K562 (cell line): ENCODE data around the gene TCEAL8. TPM values are rescaled to one million over a fixed set of nuclear protein-coding genes. Genes with fewer than 3 reads are reported as not detected.

Experiments used
- CC2D1A ChIP-seq: fragments of 450-650 bp; IDR thresholded peaks from 2 replicates; pipeline ENCODE4 v1.6.1; 2017; ENCODE audit warnings: mild to moderate bottlenecking
- EWSR1 ChIP-seq: fragments of 450-650 bp; IDR thresholded peaks from 2 replicates; pipeline ENCODE4 v1.6.1; 2018; ENCODE audit warnings: borderline replicate concordance, mild to moderate bottlenecking, low read depth, moderate library complexity; ENCODE audit not compliant: partially characterized antibody
- GABPA ChIP-seq: fragments of 200-800 bp; sonication (Bioruptor generic); conservative IDR thresholded peaks from 2 replicates; pipeline ENCODE4 v1.6.1; 2016; ENCODE audit warnings: low read depth, missing genetic modification characterization, missing compliant biosample characterization
- HNRNPL ChIP-seq: fragments of 200-400 bp; formaldehyde crosslinking; IDR thresholded peaks from 2 replicates; pipeline ENCODE4 v1.6.1; 2017; ENCODE audit warnings: low read depth, mild to moderate bottlenecking, low read length
- IRF9 ChIP-seq: fragments of 450-650 bp; IDR thresholded peaks from 2 replicates; pipeline ENCODE4 v1.6.1; 2016; ENCODE audit warnings: missing biosample characterization, missing genetic modification characterization
- MAFK ChIP-seq: IDR thresholded peaks from 2 replicates; pipeline ENCODE4 v1.6.1; 2011; ENCODE audit warnings: low read length, improper control_type of control experiment
- MBD1 ChIP-seq: fragments of 250-450 bp; sonication (Bioruptor Pico); IDR thresholded peaks from 2 replicates; pipeline ENCODE4 v1.8.0; 2022; ENCODE audit warnings: inconsistent platforms
- TCF7 ChIP-seq: sonication (generic); IDR thresholded peaks from 2 replicates; pipeline ENCODE4 v1.6.1; 2016; ENCODE audit warnings: antibody characterized with exemption, borderline replicate concordance
- WHSC1 ChIP-seq: IDR thresholded peaks from one replicate; pipeline ENCODE4 v1.6.1; 2012; ENCODE audit warnings: low read length, control low read depth, inconsistent platforms
- ZEB2 ChIP-seq: fragments of 450-650 bp; IDR thresholded peaks from 2 replicates; pipeline ENCODE4 v1.6.1; 2016
- polyA plus RNA-seq, 8 experiments: library from polyadenylated mRNA; depleted of rRNA in 4 of 8; stranded (reverse) in 5 of 8; unstranded in 3 of 8; fragments of >200 nt; fragmentation: Nextera tagmentation in 2 of 8; fragmentation: Illumina TruSeq in 1 of 8; extraction: Ambion mirVana in 2 of 8; extraction: Trizol in 1 of 8; gene quantifications; 2 replicates each; pipeline versions ENCODE4 v1.2.1 to v1.2.3, GENCODE V29; 2011 to 2014; ENCODE audit warnings: inconsistent platforms in 1 of 8, missing spikeins in 1 of 8
- total RNA-seq, 7 experiments: library from RNA; depleted of rRNA in 6 of 7; stranded (reverse); fragments of >200 nt in 6 of 7; fragmentation: Illumina TruSeq in 2 of 7; extraction: Trizol in 2 of 7; gene quantifications; 2 replicates each; pipeline versions ENCODE4 v1.2.1 to v1.2.3, GENCODE V29; 2011 to 2021; ENCODE audit warnings: low replicate concordance in 1 of 7
- TF ChIP-seq, protein P1 (sequence below): fragments of 200-800 bp; sonication (Bioruptor generic); IDR thresholded peaks from 2 replicates; pipeline ENCODE4 v1.6.1; 2017; ENCODE audit warnings: missing genetic modification characterization, missing compliant biosample characterization
- TF ChIP-seq, protein P2 (sequence below): fragments of 250-450 bp; sonication (Bioruptor Pico); IDR thresholded peaks from 2 replicates; pipeline ENCODE4 v1.8.0; 2021; ENCODE audit warnings: moderate library complexity, mild to moderate bottlenecking, inconsistent platforms
- TF ChIP-seq, protein P3 (sequence below): sonication (generic); formaldehyde crosslinking; IDR thresholded peaks from 2 replicates; pipeline ENCODE4 v1.8.1; 2022; ENCODE audit warnings: missing genetic modification reagents
- TF ChIP-seq, protein P4 (sequence below): fragments of 450-650 bp; formaldehyde crosslinking; IDR thresholded peaks from 2 replicates; pipeline ENCODE4 v1.4.0; 2020; ENCODE audit warnings: mild to moderate bottlenecking
- TF ChIP-seq, protein P5 (sequence below): fragments of 150-350 bp; conservative IDR thresholded peaks from 2 replicates; pipeline ENCODE4 v1.6.1; 2014; ENCODE audit warnings: low read length

TCEAL8 gene
- total and polyA plus RNA-seq, 9 of the 15 experiments (the other 6 are each of a cell fraction or from before 2014, with no cell fraction given): 49.0 to 178 (median 101) TPM

- TF ChIP-seq, protein P1, sequence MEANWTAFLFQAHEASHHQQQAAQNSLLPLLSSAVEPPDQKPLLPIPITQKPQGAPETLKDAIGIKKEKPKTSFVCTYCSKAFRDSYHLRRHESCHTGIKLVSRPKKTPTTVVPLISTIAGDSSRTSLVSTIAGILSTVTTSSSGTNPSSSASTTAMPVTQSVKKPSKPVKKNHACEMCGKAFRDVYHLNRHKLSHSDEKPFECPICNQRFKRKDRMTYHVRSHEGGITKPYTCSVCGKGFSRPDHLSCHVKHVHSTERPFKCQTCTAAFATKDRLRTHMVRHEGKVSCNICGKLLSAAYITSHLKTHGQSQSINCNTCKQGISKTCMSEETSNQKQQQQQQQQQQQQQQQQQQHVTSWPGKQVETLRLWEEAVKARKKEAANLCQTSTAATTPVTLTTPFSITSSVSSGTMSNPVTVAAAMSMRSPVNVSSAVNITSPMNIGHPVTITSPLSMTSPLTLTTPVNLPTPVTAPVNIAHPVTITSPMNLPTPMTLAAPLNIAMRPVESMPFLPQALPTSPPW: no peak
- TF ChIP-seq, protein P2, sequence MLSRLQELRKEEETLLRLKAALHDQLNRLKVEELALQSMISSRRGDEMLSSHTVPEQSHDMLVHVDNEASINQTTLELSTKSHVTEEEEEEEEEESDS (CRISPR knock-in tag): no peak
- TF ChIP-seq EWSR1: no peak
- TF ChIP-seq GABPA: no peak
- TF ChIP-seq, protein P3, sequence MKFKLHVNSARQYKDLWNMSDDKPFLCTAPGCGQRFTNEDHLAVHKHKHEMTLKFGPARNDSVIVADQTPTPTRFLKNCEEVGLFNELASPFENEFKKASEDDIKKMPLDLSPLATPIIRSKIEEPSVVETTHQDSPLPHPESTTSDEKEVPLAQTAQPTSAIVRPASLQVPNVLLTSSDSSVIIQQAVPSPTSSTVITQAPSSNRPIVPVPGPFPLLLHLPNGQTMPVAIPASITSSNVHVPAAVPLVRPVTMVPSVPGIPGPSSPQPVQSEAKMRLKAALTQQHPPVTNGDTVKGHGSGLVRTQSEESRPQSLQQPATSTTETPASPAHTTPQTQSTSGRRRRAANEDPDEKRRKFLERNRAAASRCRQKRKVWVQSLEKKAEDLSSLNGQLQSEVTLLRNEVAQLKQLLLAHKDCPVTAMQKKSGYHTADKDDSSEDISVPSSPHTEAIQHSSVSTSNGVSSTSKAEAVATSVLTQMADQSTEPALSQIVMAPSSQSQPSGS (CRISPR knock-in tag): no peak
- no peak for TF ChIP-seq WHSC1
- no peak for TF ChIP-seq HNRNPL
- TF ChIP-seq TCF7: no peak
- peak; percentile 35; the same call in 1 of the 2 replicates for TF ChIP-seq CC2D1A
- no peak for TF ChIP-seq MAFK
- peak; percentile 97 for TF ChIP-seq ZEB2
- TF ChIP-seq, protein P4, sequence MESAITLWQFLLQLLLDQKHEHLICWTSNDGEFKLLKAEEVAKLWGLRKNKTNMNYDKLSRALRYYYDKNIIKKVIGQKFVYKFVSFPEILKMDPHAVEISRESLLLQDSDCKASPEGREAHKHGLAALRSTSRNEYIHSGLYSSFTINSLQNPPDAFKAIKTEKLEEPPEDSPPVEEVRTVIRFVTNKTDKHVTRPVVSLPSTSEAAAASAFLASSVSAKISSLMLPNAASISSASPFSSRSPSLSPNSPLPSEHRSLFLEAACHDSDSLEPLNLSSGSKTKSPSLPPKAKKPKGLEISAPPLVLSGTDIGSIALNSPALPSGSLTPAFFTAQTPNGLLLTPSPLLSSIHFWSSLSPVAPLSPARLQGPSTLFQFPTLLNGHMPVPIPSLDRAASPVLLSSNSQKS: no peak
- TF ChIP-seq IRF9: no peak
- no peak for TF ChIP-seq MBD1 (CRISPR knock-in tag)
- TF ChIP-seq, protein P5, sequence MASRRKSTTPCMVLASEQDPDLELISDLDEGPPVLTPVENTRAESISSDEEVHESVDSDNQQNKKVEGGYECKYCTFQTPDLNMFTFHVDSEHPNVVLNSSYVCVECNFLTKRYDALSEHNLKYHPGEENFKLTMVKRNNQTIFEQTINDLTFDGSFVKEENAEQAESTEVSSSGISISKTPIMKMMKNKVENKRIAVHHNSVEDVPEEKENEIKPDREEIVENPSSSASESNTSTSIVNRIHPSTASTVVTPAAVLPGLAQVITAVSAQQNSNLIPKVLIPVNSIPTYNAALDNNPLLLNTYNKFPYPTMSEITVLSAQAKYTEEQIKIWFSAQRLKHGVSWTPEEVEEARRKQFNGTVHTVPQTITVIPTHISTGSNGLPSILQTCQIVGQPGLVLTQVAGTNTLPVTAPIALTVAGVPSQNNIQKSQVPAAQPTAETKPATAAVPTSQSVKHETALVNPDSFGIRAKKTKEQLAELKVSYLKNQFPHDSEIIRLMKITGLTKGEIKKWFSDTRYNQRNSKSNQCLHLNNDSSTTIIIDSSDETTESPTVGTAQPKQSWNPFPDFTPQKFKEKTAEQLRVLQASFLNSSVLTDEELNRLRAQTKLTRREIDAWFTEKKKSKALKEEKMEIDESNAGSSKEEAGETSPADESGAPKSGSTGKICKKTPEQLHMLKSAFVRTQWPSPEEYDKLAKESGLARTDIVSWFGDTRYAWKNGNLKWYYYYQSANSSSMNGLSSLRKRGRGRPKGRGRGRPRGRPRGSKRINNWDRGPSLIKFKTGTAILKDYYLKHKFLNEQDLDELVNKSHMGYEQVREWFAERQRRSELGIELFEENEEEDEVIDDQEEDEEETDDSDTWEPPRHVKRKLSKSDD: no peak
Measured at GRCh38 chrX:103233263-103233662, 21.7 kb downstream of the TCEAL8 start (continued).
